ENCODE measurements around the gene B4GALT2.

B4GALT2 gene

DNA sequence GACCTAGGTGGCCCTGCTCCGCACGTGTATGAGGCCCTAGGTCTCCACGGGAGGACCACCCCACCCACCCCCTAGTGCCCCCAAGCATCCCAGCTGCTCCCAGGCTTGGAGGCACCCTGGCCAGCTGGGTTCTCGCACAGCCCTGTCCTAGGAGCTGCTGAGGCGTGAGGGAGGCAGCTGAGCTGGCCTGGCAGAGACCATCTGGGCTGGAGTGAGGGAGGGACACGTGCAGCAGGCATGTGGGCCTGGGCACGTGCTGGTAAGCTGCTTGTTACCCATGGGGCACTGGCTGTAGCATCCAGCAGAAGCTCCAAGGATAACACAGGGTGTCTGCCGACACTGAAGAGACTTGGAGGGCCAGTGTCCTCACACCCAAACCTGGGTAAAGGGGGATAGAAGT is 42.1 kb downstream of the B4GALT2 start:
- no peak for TF ChIP-seq GATA1 (IDR thresholded peaks at IDR 0.05; ENCODE audit: low read depth, low read length)
- no peak for TF ChIP-seq POLR2A (IDR thresholded peaks at IDR 0.05; ENCODE audit: low read length)
- DNase-seq = no peak

- no peak for TF ChIP-seq GATA1 (IDR thresholded peaks at IDR 0.05; ENCODE audit: low read depth, low read length)
- TF ChIP-seq POLR2A (IDR thresholded peaks at IDR 0.05; ENCODE audit: low read length) = no peak
- no peak for DNase-seq
Observed at GRCh38 chr1:44021581-44022321, 42.7 kb downstream of the B4GALT2 start.

GRCh38 chr1:44024031-44024902 is 45.3 kb downstream of the B4GALT2 start:
- TF ChIP-seq GATA1 (IDR thresholded peaks at IDR 0.05; ENCODE audit: low read depth, low read length) (no peak), POLR2A (IDR thresholded peaks at IDR 0.05; ENCODE audit: low read length) (no peak)
- DNase-seq = no peak

- TF ChIP-seq POLR2A (IDR thresholded peaks at IDR 0.05; ENCODE audit: low read length) (no peak), GATA1 (IDR thresholded peaks at IDR 0.05; ENCODE audit: low read depth, low read length) (no peak)
- DNase-seq = no peak
Observed at GRCh38 chr1:44024903-44025525, 46.0 kb downstream of the B4GALT2 start.

GRCh38 chr1:44025816-44026215 is 46.8 kb downstream of the B4GALT2 start:
- no peak for TF ChIP-seq GATA1 (IDR thresholded peaks at IDR 0.05; ENCODE audit: low read depth, low read length)
- no peak for TF ChIP-seq POLR2A (IDR thresholded peaks at IDR 0.05; ENCODE audit: low read length)
- no peak for DNase-seq

- no peak for DNase-seq
Observed at GRCh38 chr1:44027320-44027719, 48.3 kb downstream of the B4GALT2 start.

DNA sequence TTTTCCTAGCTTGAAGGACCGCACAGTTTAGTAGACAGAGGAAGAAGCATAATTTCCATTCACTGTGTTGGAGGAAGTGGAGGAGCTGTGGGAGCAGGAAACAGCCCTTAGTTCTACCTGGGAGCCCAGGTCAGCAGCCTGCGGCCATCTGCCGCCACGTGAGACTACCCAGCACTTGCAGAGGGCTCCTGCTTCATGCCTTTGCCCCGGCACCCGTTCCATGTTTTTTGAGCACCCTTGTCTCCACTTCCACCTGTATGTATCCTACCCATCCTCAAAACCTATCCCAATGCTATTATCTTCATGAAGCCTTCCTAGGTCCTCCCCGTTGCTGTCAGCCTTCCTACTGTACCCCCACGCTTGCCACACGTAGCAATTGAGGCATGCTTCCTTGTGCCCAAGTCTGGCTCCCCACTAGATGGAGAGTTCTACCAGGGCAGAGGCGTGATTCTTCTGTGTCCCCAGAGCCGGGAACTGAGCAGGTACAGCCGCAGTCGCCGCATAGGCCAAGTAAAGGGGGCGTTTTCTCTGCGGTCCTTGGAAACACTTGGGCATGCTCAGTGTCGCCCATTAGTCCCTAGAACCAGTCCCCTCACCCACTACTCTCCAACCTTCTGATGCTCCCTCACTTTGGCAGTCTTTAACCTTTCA is 50.4 kb downstream of the B4GALT2 start:
- no peak for DNase-seq
- TF ChIP-seq POLR2A (IDR thresholded peaks at IDR 0.05; ENCODE audit: low read length) = no peak

More at GRCh38 chr1:44027320-44027719, 48.3 kb downstream of the B4GALT2 start:
- TF ChIP-seq POLR2A (IDR thresholded peaks at IDR 0.05; ENCODE audit: low read length) (no peak), GATA1 (IDR thresholded peaks at IDR 0.05; ENCODE audit: low read depth, low read length) (no peak)

- DNase-seq = peak; percentile 98 to 99
- no peak for TF ChIP-seq GATA1 (IDR thresholded peaks at IDR 0.05; ENCODE audit: low read depth, low read length)
- TF ChIP-seq POLR2A (IDR thresholded peaks at IDR 0.05; ENCODE audit: low read length) = peak; percentile 52
Observed at GRCh38 chr1:44029911-44030604, 51.0 kb downstream of the B4GALT2 start.

DNA sequence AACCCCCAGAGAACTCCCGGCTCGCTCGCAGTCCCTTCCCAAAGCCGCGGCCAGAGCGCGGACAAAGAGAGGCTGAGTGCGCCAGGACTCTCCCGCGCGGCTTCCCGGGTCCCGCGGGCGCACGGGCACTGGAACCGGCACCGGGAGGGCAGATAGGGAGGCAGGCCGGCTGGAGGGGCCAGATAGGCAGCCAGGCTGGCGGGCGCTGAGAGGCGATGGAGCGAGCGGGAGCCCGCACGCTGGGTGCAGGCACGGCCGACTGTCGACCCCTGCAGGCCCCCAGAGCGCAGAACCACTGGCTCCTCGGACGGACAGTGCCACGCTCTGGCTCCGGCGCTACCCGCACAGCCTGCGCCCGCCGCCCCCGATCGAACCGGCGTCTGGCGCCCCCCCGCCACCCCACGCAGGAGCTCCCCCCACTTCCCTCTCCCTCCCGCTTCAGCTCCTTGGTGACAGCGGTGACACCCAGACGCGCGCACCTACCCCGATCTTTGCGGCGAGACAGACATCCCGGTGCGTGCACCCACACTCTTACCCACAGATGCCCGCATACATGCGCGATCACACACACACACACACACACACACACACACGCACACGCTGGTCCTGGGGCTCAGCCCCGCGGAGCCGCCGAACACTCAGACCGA is 51.7 kb downstream of the B4GALT2 start:
- TF ChIP-seq POLR2A (IDR thresholded peaks at IDR 0.05; ENCODE audit: low read length) (no peak), GATA1 (IDR thresholded peaks at IDR 0.05; ENCODE audit: low read depth, low read length) (no peak)
- DNase-seq = peak; percentile 83 to 85

GRCh38 chr1:44031252-44032169 is 52.5 kb downstream of the B4GALT2 start, which contains the start of gene SLC6A9:
Gene SLC6A9, minus strand, starts transcription at chr1:44031462. Its CDS starts 7,185 bp downstream, at chr1:44024277.
- DNase-seq = peak; percentile 89 to 93

GRCh38 chr1:44032170-44032790 is 53.3 kb downstream of the B4GALT2 start:
- TF ChIP-seq GATA1 (IDR thresholded peaks at IDR 0.05; ENCODE audit: low read depth, low read length) = no peak
- TF ChIP-seq POLR2A (IDR thresholded peaks at IDR 0.05; ENCODE audit: low read length) = peak; percentile 4
- DNase-seq = peak; percentile 37 to 55

More at GRCh38 chr1:44031252-44032169, 52.5 kb downstream of the B4GALT2 start, which contains the start of gene SLC6A9:
- TF ChIP-seq POLR2A (IDR thresholded peaks at IDR 0.05; ENCODE audit: low read length) = peak; percentile 74
- no peak for TF ChIP-seq GATA1 (IDR thresholded peaks at IDR 0.05; ENCODE audit: low read depth, low read length)
